Measurements from ENCODE around the gene PANX1. TPM values are rescaled to one million over a fixed set of nuclear protein-coding genes. Genes with fewer than 3 reads are reported as not detected.

Gene PANX1
- polyA plus RNA-seq, 1 donor (not counting 4 experiments of a cell fraction or from before 2014, with no cell fraction given): 58.5 TPM

DNA sequence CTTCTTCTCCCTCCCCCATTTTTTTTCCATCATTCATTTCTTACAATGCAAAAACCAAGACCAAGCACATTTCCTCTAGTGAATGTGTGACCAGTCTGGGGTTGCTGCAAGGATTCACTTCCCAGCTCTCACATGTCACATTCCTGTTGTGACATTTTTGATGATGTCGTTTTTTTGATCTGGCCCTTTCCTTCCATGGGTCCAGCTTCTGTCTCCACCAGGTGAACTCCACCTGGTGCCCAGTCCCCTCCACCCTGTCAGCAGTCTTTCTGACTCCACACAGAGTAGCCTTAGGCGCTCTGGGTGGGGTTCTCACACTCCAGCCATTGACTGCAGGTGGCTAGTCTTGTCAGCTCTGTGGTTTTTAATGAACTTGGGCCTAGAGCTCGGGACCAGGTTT, 15.6 kb downstream of the PANX1 start:
- Histone ChIP-seq H3K4me3 (ENCODE audit: control insufficient read depth in 2 of 3, extremely low read depth in 1 of 3, insufficient read depth in 2 of 3, low read depth in 1 of 3, low read length in 3 of 3) (no peak overlapping the region), H3K27ac (ENCODE audit: control insufficient read depth, insufficient read depth, low read length) (no peak overlapping the region), H3K4me2 (ENCODE audit: control insufficient read depth, extremely low read depth, insufficient read depth, low read depth, low read length) (no peak overlapping the region), H3K9ac (ENCODE audit: control insufficient read depth, extremely low read depth, insufficient read depth, low read length) (no peak overlapping the region), H4K20me1 (ENCODE audit: control insufficient read depth, extremely low read depth, insufficient read depth, low read length) (no peaks in the 10 kb centered on the region), H3K9me3 (ENCODE audit: control insufficient read depth, low read depth, low read length) (no peaks in the 10 kb centered on the region), H3K79me2 (ENCODE audit: control insufficient read depth, insufficient read depth, low read length) (peaks cover 94% of the 10 kb centered on the region), H3K36me3 (ENCODE audit: control insufficient read depth in 2 of 2, extremely low read depth in 1 of 2, insufficient read depth in 2 of 2, low read length in 2 of 2) (peaks cover 3 to 4% of the 10 kb centered on the region in 2 experiments), H3K9me1 (ENCODE audit: control insufficient read depth, extremely low read depth, insufficient read depth, low read length) (peaks cover 7% of the 10 kb centered on the region), H3K27me3 (ENCODE audit: control insufficient read depth, extremely low read depth, insufficient read depth, low read length) (no peaks in the 10 kb centered on the region), H2AFZ (ENCODE audit: control insufficient read depth, low read length) (no peak overlapping the region), H3K4me1 (ENCODE audit: control insufficient read depth, extremely low read depth, insufficient read depth, low read length) (peaks cover 64% of the 10 kb centered on the region)
- TF ChIP-seq EZH2 (IDR thresholded peaks at IDR 0.05; ENCODE audit: low read length): no peak
- TF ChIP-seq, protein P1, sequence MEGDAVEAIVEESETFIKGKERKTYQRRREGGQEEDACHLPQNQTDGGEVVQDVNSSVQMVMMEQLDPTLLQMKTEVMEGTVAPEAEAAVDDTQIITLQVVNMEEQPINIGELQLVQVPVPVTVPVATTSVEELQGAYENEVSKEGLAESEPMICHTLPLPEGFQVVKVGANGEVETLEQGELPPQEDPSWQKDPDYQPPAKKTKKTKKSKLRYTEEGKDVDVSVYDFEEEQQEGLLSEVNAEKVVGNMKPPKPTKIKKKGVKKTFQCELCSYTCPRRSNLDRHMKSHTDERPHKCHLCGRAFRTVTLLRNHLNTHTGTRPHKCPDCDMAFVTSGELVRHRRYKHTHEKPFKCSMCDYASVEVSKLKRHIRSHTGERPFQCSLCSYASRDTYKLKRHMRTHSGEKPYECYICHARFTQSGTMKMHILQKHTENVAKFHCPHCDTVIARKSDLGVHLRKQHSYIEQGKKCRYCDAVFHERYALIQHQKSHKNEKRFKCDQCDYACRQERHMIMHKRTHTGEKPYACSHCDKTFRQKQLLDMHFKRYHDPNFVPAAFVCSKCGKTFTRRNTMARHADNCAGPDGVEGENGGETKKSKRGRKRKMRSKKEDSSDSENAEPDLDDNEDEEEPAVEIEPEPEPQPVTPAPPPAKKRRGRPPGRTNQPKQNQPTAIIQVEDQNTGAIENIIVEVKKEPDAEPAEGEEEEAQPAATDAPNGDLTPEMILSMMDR (optimal IDR thresholded peaks at IDR 0.05 in 1 of 3, IDR thresholded peaks at IDR 0.05 in 1 of 3, conservative IDR thresholded peaks at IDR 0.05 in 1 of 3; ENCODE audit: extremely low read depth in 1 of 3, insufficient read depth in 2 of 3, low read length in 3 of 3): no peak
- FAIRE-seq: no peak
- DNase-seq (ENCODE audit: low read depth, low spot score): no peak
- dilution Hi-C loops (cut with MboI; ENCODE audit: extremely low pct_ligation_motif_present, low sequenced_read_pairs): no loop called here

DNA sequence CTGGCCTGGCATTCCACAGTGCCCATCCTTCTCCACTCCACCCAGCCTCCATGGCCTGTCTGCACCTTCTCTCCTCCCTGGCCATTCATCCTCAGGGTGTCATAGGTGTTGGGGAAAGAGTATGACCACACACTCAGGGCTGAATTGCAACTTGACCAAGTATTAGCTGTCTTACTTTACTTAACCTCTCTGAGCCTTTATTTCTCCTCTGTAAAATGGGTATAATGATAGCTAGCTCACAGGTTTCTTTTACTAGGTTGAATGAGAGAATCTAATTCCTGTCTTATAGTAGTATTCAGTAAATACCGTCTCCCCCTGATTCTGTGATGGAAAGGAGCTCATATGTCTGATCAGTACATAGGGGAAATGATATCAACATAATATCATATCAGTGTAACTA, 16.0 kb downstream of the PANX1 start:
- H3K9me3 ChIP-seq (ENCODE audit: control insufficient read depth, low read depth, low read length): no peaks in the 10 kb centered on the region
- H3K9ac ChIP-seq (ENCODE audit: control insufficient read depth, extremely low read depth, insufficient read depth, low read length): no peak overlapping the region
- H3K36me3 ChIP-seq (ENCODE audit: control insufficient read depth in 2 of 2, extremely low read depth in 1 of 2, insufficient read depth in 2 of 2, low read length in 2 of 2): peaks cover 3 to 4% of the 10 kb centered on the region in 2 experiments
- no peak overlapping the region for H3K4me2 ChIP-seq (ENCODE audit: control insufficient read depth, extremely low read depth, insufficient read depth, low read depth, low read length)
- no peak overlapping the region for H3K4me3 ChIP-seq (ENCODE audit: control insufficient read depth in 2 of 3, extremely low read depth in 1 of 3, insufficient read depth in 2 of 3, low read depth in 1 of 3, low read length in 3 of 3)
- TF ChIP-seq, protein P1 (optimal IDR thresholded peaks at IDR 0.05 in 1 of 3, IDR thresholded peaks at IDR 0.05 in 1 of 3, conservative IDR thresholded peaks at IDR 0.05 in 1 of 3; ENCODE audit: extremely low read depth in 1 of 3, insufficient read depth in 2 of 3, low read length in 3 of 3): no peak
- TF ChIP-seq EZH2 (IDR thresholded peaks at IDR 0.05; ENCODE audit: low read length): no peak
- H3K9me1 ChIP-seq (ENCODE audit: control insufficient read depth, extremely low read depth, insufficient read depth, low read length): peaks cover 7% of the 10 kb centered on the region
- H3K4me1 ChIP-seq (ENCODE audit: control insufficient read depth, extremely low read depth, insufficient read depth, low read length): peaks cover 65% of the 10 kb centered on the region
- H2AFZ ChIP-seq (ENCODE audit: control insufficient read depth, low read length): no peak overlapping the region
- H3K27ac ChIP-seq (ENCODE audit: control insufficient read depth, insufficient read depth, low read length): no peak overlapping the region
- dilution Hi-C loops (cut with MboI; ENCODE audit: extremely low pct_ligation_motif_present, low sequenced_read_pairs): no loop called here
- no peaks in the 10 kb centered on the region for H4K20me1 ChIP-seq (ENCODE audit: control insufficient read depth, extremely low read depth, insufficient read depth, low read length)
- no peaks in the 10 kb centered on the region for H3K27me3 ChIP-seq (ENCODE audit: control insufficient read depth, extremely low read depth, insufficient read depth, low read length)
- FAIRE-seq (no peak), DNase-seq (ENCODE audit: low read depth, low spot score) (no peak)
- peaks cover 90% of the 10 kb centered on the region for H3K79me2 ChIP-seq (ENCODE audit: control insufficient read depth, insufficient read depth, low read length)

Measured in keratinocyte (primary cell).